Skeletal muscle tissue (tissue), 4 donors: ENCODE data around the gene MOB2. TPM values are rescaled to one million over a fixed set of nuclear protein-coding genes. Genes with fewer than 3 reads are reported as not detected.

ENCODE experiments used
- H3K27ac ChIP-seq: one replicate; pipeline ENCODE4 v1.7.0; 2013; ENCODE audit warnings: mild to moderate bottlenecking, low read depth, low read length, inconsistent platforms
- H3K27me3 ChIP-seq, 3 donors: one replicate each; pipeline ENCODE4 v1.7.0; 2013; ENCODE audit warnings: low read length in 3 of 3; ENCODE audit not compliant: control insufficient read depth in 3 of 3, insufficient read depth in 3 of 3
- H3K36me3 ChIP-seq, 3 donors: one replicate each; pipeline ENCODE4 v1.7.0; 2013; ENCODE audit warnings: low read length in 3 of 3; ENCODE audit not compliant: control insufficient read depth in 3 of 3, insufficient read depth in 3 of 3
- H3K4me1 ChIP-seq, 3 donors: one replicate each; pipeline ENCODE4 v1.7.0; 2013; ENCODE audit warnings: low read length in 3 of 3, mild to moderate bottlenecking in 3 of 3; ENCODE audit not compliant: control insufficient read depth in 3 of 3, insufficient read depth in 3 of 3
- H3K4me3 ChIP-seq, 3 donors: one replicate each; pipeline ENCODE4 v1.7.0; 2013; ENCODE audit warnings: low read length in 3 of 3
- H3K9ac ChIP-seq, 3 donors: one replicate each; pipeline ENCODE4 v1.7.0; 2013; ENCODE audit warnings: low read length in 3 of 3, mild to moderate bottlenecking in 3 of 3, moderate library complexity in 2 of 3, low read depth in 1 of 3
- H3K9me3 ChIP-seq, 3 donors: one replicate each; pipeline ENCODE4 v1.7.0; 2013; ENCODE audit warnings: low read length in 3 of 3; ENCODE audit not compliant: control insufficient read depth in 3 of 3
- total RNA-seq: library from RNA; depleted of rRNA; stranded (reverse); fragments of >200 nt; gene quantifications from one replicate; pipeline ENCODE4 v1.2.3, GENCODE V29; 2014
- donor health status: Osteomylitis.

Gene MOB2
- total RNA-seq, 1 donor from 2014 or later, result 18.3 TPM

GRCh38 chr11:1468473-1469066 is 18.0 kb downstream of the MOB2 start:
- H3K27me3 ChIP-seq, result no peaks in the 10 kb centered on the region
- peaks cover 38 to 48% (median 43%) of the 10 kb centered on the region in 3 donors for H3K36me3 ChIP-seq
- H3K9ac ChIP-seq, result no peak overlapping the region
- no peaks in the 10 kb centered on the region for H3K4me1 ChIP-seq
- no peak overlapping the region for H3K4me3 ChIP-seq
- no peak overlapping the region for H3K27ac ChIP-seq
- H3K9me3 ChIP-seq, result no peaks in the 10 kb centered on the region

- Histone ChIP-seq H3K9ac (no peak overlapping the region), H3K27ac (no peak overlapping the region), H3K9me3 (no peaks in the 10 kb centered on the region), H3K27me3 (no peaks in the 10 kb centered on the region), H3K36me3 (peaks cover 32 to 42% (median 39%) of the 10 kb centered on the region in 3 donors), H3K4me1 (no peaks in the 10 kb centered on the region), H3K4me3 (no peak overlapping the region)
Observed at GRCh38 chr11:1468002-1468401, 18.6 kb downstream of the MOB2 start.

GRCh38 chr11:1467270-1467669 is 19.3 kb downstream of the MOB2 start:
- Histone ChIP-seq H3K9me3 (no peaks in the 10 kb centered on the region), H3K4me3 (no peak overlapping the region), H3K4me1 (no peaks in the 10 kb centered on the region), H3K27ac (no peak overlapping the region), H3K36me3 (peaks cover 29 to 37% (median 35%) of the 10 kb centered on the region in 3 donors), H3K27me3 (no peaks in the 10 kb centered on the region), H3K9ac (no peak overlapping the region)

- Histone ChIP-seq H3K4me3 (no peak overlapping the region), H3K4me1 (no peaks in the 10 kb centered on the region), H3K9ac (no peak overlapping the region), H3K9me3 (no peaks in the 10 kb centered on the region), H3K27me3 (no peaks in the 10 kb centered on the region), H3K36me3 (peaks cover 29 to 34% (median 34%) of the 10 kb centered on the region in 3 donors), H3K27ac (no peak overlapping the region)
Observed at GRCh38 chr11:1466784-1467183, 19.8 kb downstream of the MOB2 start.

- Histone ChIP-seq H3K4me3 (no peak overlapping the region), H3K36me3 (peaks cover 6 to 8% (median 7%) of the 10 kb centered on the region in 3 donors), H3K9ac (no peak overlapping the region), H3K4me1 (peaks cover 0 to 4% (median 0%) of the 10 kb centered on the region in 3 donors), H3K9me3 (no peaks in the 10 kb centered on the region), H3K27me3 (no peaks in the 10 kb centered on the region), H3K27ac (no peak overlapping the region)
Observed at GRCh38 chr11:1463056-1463455, 23.5 kb downstream of the MOB2 start.

- no peak overlapping the region for H3K4me3 ChIP-seq
- peaks cover 6 to 8% (median 7%) of the 10 kb centered on the region in 3 donors for H3K36me3 ChIP-seq
- no peak overlapping the region for H3K27ac ChIP-seq
- H3K9ac ChIP-seq, result no peak overlapping the region
- H3K4me1 ChIP-seq, result peaks cover 0 to 4% (median 0%) of the 10 kb centered on the region in 3 donors
- no peaks in the 10 kb centered on the region for H3K27me3 ChIP-seq
- no peaks in the 10 kb centered on the region for H3K9me3 ChIP-seq
Observed at GRCh38 chr11:1462698-1462975, 23.9 kb downstream of the MOB2 start.

GRCh38 chr11:1461826-1462697 is 24.5 kb downstream of the MOB2 start:
- Histone ChIP-seq H3K9ac (no peak overlapping the region), H3K4me1 (peaks cover 0 to 4% (median 0%) of the 10 kb centered on the region in 3 donors), H3K36me3 (peaks cover 4 to 6% (median 5%) of the 10 kb centered on the region in 3 donors), H3K27ac (no peak overlapping the region), H3K9me3 (no peaks in the 10 kb centered on the region), H3K4me3 (no peak overlapping the region), H3K27me3 (no peaks in the 10 kb centered on the region)

- Histone ChIP-seq H3K4me3 (no peak overlapping the region), H3K27ac (no peak overlapping the region)
Observed at GRCh38 chr11:1460986-1461825, 25.4 kb downstream of the MOB2 start.

GRCh38 chr11:1460396-1460985 is 26.1 kb downstream of the MOB2 start:
- H3K36me3 ChIP-seq, result peaks cover under 1 to 3% (median 2%) of the 10 kb centered on the region in 3 donors
- H3K27me3 ChIP-seq, result no peaks in the 10 kb centered on the region
- H3K9me3 ChIP-seq, result no peaks in the 10 kb centered on the region
- H3K9ac ChIP-seq, result peak overlapping the region in 1 of 3 donors; percentile 45
- H3K27ac ChIP-seq, result no peak overlapping the region
- H3K4me1 ChIP-seq, result peaks cover 0 to 4% (median 0%) of the 10 kb centered on the region in 3 donors
- no peak overlapping the region for H3K4me3 ChIP-seq

More at GRCh38 chr11:1460986-1461825, 25.4 kb downstream of the MOB2 start:
- Histone ChIP-seq H3K27me3 (no peaks in the 10 kb centered on the region), H3K36me3 (peaks cover 3 to 5% (median 3%) of the 10 kb centered on the region in 3 donors), H3K9me3 (no peaks in the 10 kb centered on the region), H3K4me1 (peaks cover 0 to 4% (median 0%) of the 10 kb centered on the region in 3 donors), H3K9ac (peak overlapping the region in 1 of 3 donors; percentile 45)
